Endothelial cell of umbilical vein (primary cell): ENCODE data around the gene WNT11. TPM values are rescaled to one million over a fixed set of nuclear protein-coding genes. Genes with fewer than 3 reads are reported as not detected.

Source experiments
- BruUV-seq: library from RNA; stranded (reverse); fragments of 400-500 nt; replicated peaks from 2 replicates; lab custom pipeline; 2021; lab: Mats Ljungman, UMichigan
- CTCF ChIA-PET: fragments of 300-600, 350-600 bp; sonication (Branson Sonifier 250); formaldehyde crosslinking; loops from one replicate; lab custom pipeline; 2021; ENCODE audit warnings: antibody characterized with exemption, inconsistent platforms; lab: Charles Lee
- POLR2A ChIA-PET: fragments of 300-600, 350-600 bp; sonication (Branson Sonifier 250); formaldehyde crosslinking; loops from one replicate; lab custom pipeline; 2021; ENCODE audit warnings: antibody characterized with exemption, inconsistent platforms; lab: Charles Lee
- DNase-seq: peaks from one replicate; pipeline ENCODE4 v3.0.0-alpha.2; 2011; ENCODE audit warnings: low read depth, low spot score
- FAIRE-seq: peaks from 2 replicates; lab custom pipeline; 2011; peaks lifted over from hg19 to GRCh38; lab: Jason Lieb, UNC
- H2AFZ ChIP-seq: 2 replicates; pipeline ENCODE4 v1.6.0; 2012; ENCODE audit warnings: low read depth, low read length, control low read depth, inconsistent platforms
- H3K27ac ChIP-seq: 2 replicates; pipeline ENCODE4 v1.5.1; 2011; ENCODE audit warnings: low read depth, mild to moderate bottlenecking, control low read depth, low read length, moderate library complexity; ENCODE audit not compliant: insufficient read depth
- H3K27me3 ChIP-seq, 2 experiments: 2 replicates each; pipeline versions ENCODE4 v1.6.0 to v1.6.1; 2011; ENCODE audit warnings: low read length in 2 of 2, mixed read lengths in 1 of 2; ENCODE audit not compliant: control insufficient read depth in 2 of 2, insufficient read depth in 2 of 2
- H3K36me3 ChIP-seq, 2 experiments: 2 replicates in 1 of 2; 3 replicates in 1 of 2; pipeline ENCODE4 v1.5.1; 2011; ENCODE audit warnings: low read length in 2 of 2, mild to moderate bottlenecking in 1 of 2, moderate library complexity in 1 of 2; ENCODE audit not compliant: control insufficient read depth in 2 of 2, insufficient read depth in 2 of 2; ENCODE audit errors: extremely low read depth in 1 of 2
- H3K4me1 ChIP-seq: 3 replicates; pipeline ENCODE4 v1.5.1; 2011; ENCODE audit warnings: mild to moderate bottlenecking, low read length; ENCODE audit not compliant: control insufficient read depth, insufficient read depth; ENCODE audit errors: extremely low read depth
- H3K4me2 ChIP-seq: 2 replicates; pipeline ENCODE4 v1.6.1; 2011; ENCODE audit warnings: low read length, control low read depth, mixed read lengths; ENCODE audit not compliant: insufficient read depth
- H3K4me3 ChIP-seq, 3 experiments: fragments of 200-600 bp in 1 of 3; sonication (generic), shearing (Covaris generic) in 1 of 3; replicated peaks in 1 of 3; 2 replicates each; pipeline ENCODE4 v1.5.1; 2011 to 2016; ENCODE audit warnings: control low read depth in 3 of 3, low read length in 3 of 3, mild to moderate bottlenecking in 2 of 3, inconsistent platforms in 1 of 3, low read depth in 1 of 3, moderate library complexity in 1 of 3; ENCODE audit not compliant: insufficient read depth in 1 of 3
- H3K79me2 ChIP-seq: 2 replicates; pipeline ENCODE4 v1.6.0; 2012; ENCODE audit warnings: low read length, inconsistent platforms; ENCODE audit not compliant: control insufficient read depth, insufficient read depth
- H3K9ac ChIP-seq: replicated peaks from 2 replicates; pipeline ENCODE3; 2011; ENCODE audit warnings: low read length, control low read depth; ENCODE audit not compliant: insufficient read depth; ENCODE audit errors: extremely low read depth
- H3K9me1 ChIP-seq: replicated peaks from 3 replicates; pipeline ENCODE4 v1.6.0; 2011; ENCODE audit warnings: mild to moderate bottlenecking, low read length; ENCODE audit not compliant: control insufficient read depth, insufficient read depth; ENCODE audit errors: extremely low read depth
- H3K9me3 ChIP-seq: replicated peaks from 2 replicates; pipeline ENCODE4 v1.5.1; 2012; ENCODE audit warnings: low read length, inconsistent platforms; ENCODE audit not compliant: control insufficient read depth, insufficient read depth
- H4K20me1 ChIP-seq: replicated peaks from 2 replicates; pipeline ENCODE3; 2011; ENCODE audit warnings: mild to moderate bottlenecking, low read length; ENCODE audit not compliant: control insufficient read depth, insufficient read depth; ENCODE audit errors: extremely low read depth
- CTCF ChIP-seq, 2 donors: IDR thresholded peaks; 1 replicate in 1 of 2; 2 replicates in 1 of 2; pipeline ENCODE4 v1.5.1; 2011; ENCODE audit warnings: low read length in 2 of 2, mild to moderate bottlenecking in 2 of 2, moderate library complexity in 2 of 2, control low read depth in 1 of 2, inconsistent platforms in 1 of 2, low read depth in 1 of 2; ENCODE audit not compliant: insufficient read depth in 1 of 2; ENCODE audit errors: extremely low read depth in 1 of 2
- EZH2 ChIP-seq: IDR thresholded peaks from 2 replicates; pipeline ENCODE4 v1.6.1; 2012; ENCODE audit warnings: borderline replicate concordance, low read depth, mild to moderate bottlenecking, moderate library complexity, low read length, inconsistent platforms; ENCODE audit not compliant: severe bottlenecking
- FOS ChIP-seq: IDR thresholded peaks from 2 replicates; pipeline ENCODE4 v1.6.1; 2011; ENCODE audit warnings: mild to moderate bottlenecking, low read length, moderate library complexity, borderline replicate concordance; ENCODE audit not compliant: insufficient read depth
- GATA2 ChIP-seq: IDR thresholded peaks from 2 replicates; pipeline ENCODE4 v1.7.0; 2011; ENCODE audit warnings: low read depth, mild to moderate bottlenecking, moderate library complexity, mixed read lengths, low read length; ENCODE audit not compliant: insufficient read length, insufficient read depth
- JUN ChIP-seq: IDR thresholded peaks from 2 replicates; pipeline ENCODE4 v1.6.1; 2011; ENCODE audit warnings: borderline replicate concordance, low read depth; ENCODE audit not compliant: insufficient read length, insufficient read depth
- MAX ChIP-seq: IDR thresholded peaks from 2 replicates; pipeline ENCODE4 v1.6.1; 2011; ENCODE audit not compliant: insufficient read depth, insufficient read length
- MYC ChIP-seq: IDR thresholded peaks from one replicate; pipeline ENCODE4 v1.6.1; 2011; ENCODE audit warnings: mild to moderate bottlenecking, low read depth, low read length
- POLR2A ChIP-seq: IDR thresholded peaks from 2 replicates; pipeline ENCODE4 v1.6.1; 2012; ENCODE audit warnings: low read depth, mild to moderate bottlenecking, control low read depth, low read length
- POLR2AphosphoS5 ChIP-seq: IDR thresholded peaks from 2 replicates; pipeline ENCODE4 v1.6.1; 2012; ENCODE audit warnings: low read depth, mild to moderate bottlenecking, control low read depth, low read length, moderate library complexity; ENCODE audit not compliant: insufficient read depth
- dilution Hi-C: fragments of 300-500 bp; cut with MboI; formaldehyde crosslinking; loops from one replicate; pipeline ENCODE4 v1.15.0; 2019; ENCODE audit warnings: low sequenced_read_pairs; ENCODE audit not compliant: extremely low pct_ligation_motif_present
- intact Hi-C: fragments of 100-400 bp; cut with micrococcal nuclease; formaldehyde crosslinking; loops from one replicate; pipeline ENCODE4 v1.10.0; 2022
- polyA plus RNA-seq, 4 experiments: library from polyadenylated mRNA; depleted of rRNA in 3 of 4; stranded (reverse) in 3 of 4; unstranded in 1 of 4; fragments of >200 nt; gene quantifications; 2 replicates each; pipeline versions ENCODE4 v1.2.1 to v1.2.3, GENCODE V29; 2011 to 2012; ENCODE audit warnings: missing spikeins in 1 of 4
- total RNA-seq: library from RNA; stranded (reverse); gene quantifications from 2 replicates; pipeline ENCODE4 v1.2.3, GENCODE V29; 2021

The WNT11 gene
- total and polyA plus RNA-seq, 2 donors (not counting 3 experiments of a cell fraction or from before 2014, with no cell fraction given) = not detected

GRCh38 chr11:76196849-76197248, 9.5 kb downstream of the WNT11 start:
- BruUV-seq = no TSS peak
- no peak overlapping the region for H3K27ac ChIP-seq
- H3K36me3 ChIP-seq = no peaks in the 10 kb centered on the region
- DNase-seq (no peak), FAIRE-seq (no peak)
- dilution Hi-C loops = no loop called here
- H3K79me2 ChIP-seq = no peaks in the 10 kb centered on the region
- POLR2A ChIA-PET = no interaction called here
- no peaks in the 10 kb centered on the region for H3K27me3 ChIP-seq
- no peak overlapping the region for H3K4me3 ChIP-seq
- CTCF ChIA-PET = interaction anchor here (0.9 to 1.0 kb wide), 2 partner anchors 10 to 122 kb away, joined by 3 read pairs; no protein-coding TSS in a partner anchor
- H3K9ac ChIP-seq = no peak overlapping the region
- no peak overlapping the region for H2AFZ ChIP-seq
- no peaks in the 10 kb centered on the region for H3K9me1 ChIP-seq
- intact Hi-C loops = no loop called here
- H3K4me1 ChIP-seq = no peaks in the 10 kb centered on the region
- no peak overlapping the region for H3K4me2 ChIP-seq
- no peaks in the 10 kb centered on the region for H4K20me1 ChIP-seq
- TF ChIP-seq GATA2 = no peak
- TF ChIP-seq JUN = no peak
- no peak for TF ChIP-seq MYC
- no peak for TF ChIP-seq EZH2
- TF ChIP-seq POLR2A = no peak
- no peak for TF ChIP-seq POLR2AphosphoS5
- TF ChIP-seq MAX = no peak
- no peak for TF ChIP-seq CTCF (IDR thresholded peaks at IDR 0.05; ENCODE audit: extremely low read depth in 1 of 2, insufficient read depth in 1 of 2, low read depth in 1 of 2, low read length in 2 of 2)
- no peak for TF ChIP-seq FOS
- H3K9me3 ChIP-seq = no peaks in the 10 kb centered on the region
